ENCODE measurements around the gene FSHB. TPM values are rescaled to one million over a fixed set of nuclear protein-coding genes. Genes with fewer than 3 reads are reported as not detected.
"Not testable (repeated sequence)": the region's sequence is repeated elsewhere in the genome, so short reads cannot be mapped to it uniquely, and the experiment has no call there.

FSHB gene
- total and polyA plus RNA-seq, 9 of the 15 experiments (the other 6 are each of a cell fraction or from before 2014, with no cell fraction given) = not detected

- TF ChIP-seq, protein P1, sequence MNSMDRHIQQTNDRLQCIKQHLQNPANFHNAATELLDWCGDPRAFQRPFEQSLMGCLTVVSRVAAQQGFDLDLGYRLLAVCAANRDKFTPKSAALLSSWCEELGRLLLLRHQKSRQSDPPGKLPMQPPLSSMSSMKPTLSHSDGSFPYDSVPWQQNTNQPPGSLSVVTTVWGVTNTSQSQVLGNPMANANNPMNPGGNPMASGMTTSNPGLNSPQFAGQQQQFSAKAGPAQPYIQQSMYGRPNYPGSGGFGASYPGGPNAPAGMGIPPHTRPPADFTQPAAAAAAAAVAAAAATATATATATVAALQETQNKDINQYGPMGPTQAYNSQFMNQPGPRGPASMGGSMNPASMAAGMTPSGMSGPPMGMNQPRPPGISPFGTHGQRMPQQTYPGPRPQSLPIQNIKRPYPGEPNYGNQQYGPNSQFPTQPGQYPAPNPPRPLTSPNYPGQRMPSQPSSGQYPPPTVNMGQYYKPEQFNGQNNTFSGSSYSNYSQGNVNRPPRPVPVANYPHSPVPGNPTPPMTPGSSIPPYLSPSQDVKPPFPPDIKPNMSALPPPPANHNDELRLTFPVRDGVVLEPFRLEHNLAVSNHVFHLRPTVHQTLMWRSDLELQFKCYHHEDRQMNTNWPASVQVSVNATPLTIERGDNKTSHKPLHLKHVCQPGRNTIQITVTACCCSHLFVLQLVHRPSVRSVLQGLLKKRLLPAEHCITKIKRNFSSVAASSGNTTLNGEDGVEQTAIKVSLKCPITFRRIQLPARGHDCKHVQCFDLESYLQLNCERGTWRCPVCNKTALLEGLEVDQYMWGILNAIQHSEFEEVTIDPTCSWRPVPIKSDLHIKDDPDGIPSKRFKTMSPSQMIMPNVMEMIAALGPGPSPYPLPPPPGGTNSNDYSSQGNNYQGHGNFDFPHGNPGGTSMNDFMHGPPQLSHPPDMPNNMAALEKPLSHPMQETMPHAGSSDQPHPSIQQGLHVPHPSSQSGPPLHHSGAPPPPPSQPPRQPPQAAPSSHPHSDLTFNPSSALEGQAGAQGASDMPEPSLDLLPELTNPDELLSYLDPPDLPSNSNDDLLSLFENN (IDR thresholded peaks at IDR 0.05; ENCODE audit: low read depth in 2 of 2, low read length in 2 of 2) = no peak
- TF ChIP-seq CHD1 (IDR thresholded peaks at IDR 0.05; ENCODE audit: low read length) (no peak), ELF1 (tag; IDR thresholded peaks at IDR 0.05) (no peak), EP300 (IDR thresholded peaks at IDR 0.05; ENCODE audit: low read length) (no peak), SAFB2 (IDR thresholded peaks at IDR 0.05; ENCODE audit: borderline replicate concordance, low read depth, low read length, severe bottlenecking) (no peak), CHD4 (IDR thresholded peaks at IDR 0.05; ENCODE audit: insufficient read depth, insufficient replicate concordance, low read depth, low read length, poor library complexity, severe bottlenecking) (no peak), ZNF449 (CRISPR knock-in tag; IDR thresholded peaks at IDR 0.05) (no peak), LEF1 (IDR thresholded peaks at IDR 0.05) (no peak), DNMT1 (IDR thresholded peaks at IDR 0.05) (no peak), TEAD2 (tag; IDR thresholded peaks at IDR 0.05) (no peak), FOXA3 (CRISPR knock-in tag; conservative IDR thresholded peaks at IDR 0.05 in 1 of 2, IDR thresholded peaks at IDR 0.05 in 1 of 2) (no peak)
- TF ChIP-seq, protein P2, sequence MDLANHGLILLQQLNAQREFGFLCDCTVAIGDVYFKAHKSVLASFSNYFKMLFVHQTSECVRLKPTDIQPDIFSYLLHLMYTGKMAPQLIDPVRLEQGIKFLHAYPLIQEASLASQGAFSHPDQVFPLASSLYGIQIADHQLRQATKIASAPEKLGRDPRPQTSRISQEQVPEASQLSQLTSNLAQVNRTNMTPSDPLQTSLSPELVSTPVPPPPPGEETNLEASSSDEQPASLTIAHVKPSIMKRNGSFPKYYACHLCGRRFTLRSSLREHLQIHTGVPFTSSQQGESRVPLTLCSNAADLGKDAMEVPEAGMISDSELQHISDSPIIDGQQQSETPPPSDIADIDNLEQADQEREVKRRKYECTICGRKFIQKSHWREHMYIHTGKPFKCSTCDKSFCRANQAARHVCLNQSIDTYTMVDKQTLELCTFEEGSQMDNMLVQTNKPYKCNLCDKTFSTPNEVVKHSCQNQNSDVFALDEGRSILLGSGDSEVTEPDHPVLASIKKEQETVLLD (IDR thresholded peaks at IDR 0.05) = no peak
- TF ChIP-seq, protein P3, sequence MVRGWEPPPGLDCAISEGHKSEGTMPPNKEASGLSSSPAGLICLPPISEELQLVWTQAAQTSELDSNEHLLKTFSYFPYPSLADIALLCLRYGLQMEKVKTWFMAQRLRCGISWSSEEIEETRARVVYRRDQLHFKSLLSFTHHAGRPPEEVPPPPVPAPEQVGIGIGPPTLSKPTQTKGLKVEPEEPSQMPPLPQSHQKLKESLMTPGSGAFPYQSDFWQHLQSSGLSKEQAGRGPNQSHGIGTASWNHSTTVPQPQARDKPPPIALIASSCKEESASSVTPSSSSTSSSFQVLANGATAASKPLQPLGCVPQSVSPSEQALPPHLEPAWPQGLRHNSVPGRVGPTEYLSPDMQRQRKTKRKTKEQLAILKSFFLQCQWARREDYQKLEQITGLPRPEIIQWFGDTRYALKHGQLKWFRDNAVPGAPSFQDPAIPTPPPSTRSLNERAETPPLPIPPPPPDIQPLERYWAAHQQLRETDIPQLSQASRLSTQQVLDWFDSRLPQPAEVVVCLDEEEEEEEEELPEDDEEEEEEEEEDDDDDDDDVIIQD (CRISPR knock-in tag; IDR thresholded peaks at IDR 0.05) = no peak
These were observed 31.0 kb downstream of the FSHB start (continued) for GRCh38 chr11:30261821-30262220.

DNA sequence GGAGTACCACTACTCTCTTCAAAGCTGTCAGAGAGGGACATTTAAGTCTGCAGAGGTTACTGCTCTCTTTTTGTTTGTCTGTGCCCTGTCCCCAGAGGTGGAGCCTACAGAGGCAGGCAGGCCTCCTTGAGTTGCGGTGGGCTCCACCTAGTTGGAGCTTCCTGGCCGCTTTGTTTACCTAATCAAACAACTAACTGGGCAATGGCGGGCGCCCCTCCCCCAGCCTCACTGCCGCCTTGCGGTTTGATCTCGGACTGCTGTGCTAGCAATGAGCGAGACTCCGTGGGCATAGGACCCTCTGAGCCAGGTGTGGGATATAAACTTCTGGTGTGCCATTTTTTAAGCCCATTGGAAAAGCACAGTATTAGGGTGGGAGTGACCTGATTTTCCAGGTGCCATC is 37.8 kb downstream of the FSHB start:
- ATAC-seq; H3K4me1 ChIP-seq (replicated peaks in 1 of 2; ENCODE audit: control insufficient read depth in 2 of 2, insufficient read depth in 2 of 2, low read length in 2 of 2); H3K9me3 ChIP-seq (replicated peaks; ENCODE audit: control insufficient read depth, insufficient read depth, low read depth, low read length); H3K4me3 ChIP-seq; in situ Hi-C loops (cut with MboI); H3K79me2 ChIP-seq (ENCODE audit: control insufficient read depth, insufficient read depth, low read length); POLR2A ChIA-PET; H3K9ac ChIP-seq (ENCODE audit: insufficient read depth in 1 of 2, low read depth in 2 of 2, low read length in 2 of 2); H4K20me1 ChIP-seq (replicated peaks; ENCODE audit: control insufficient read depth, insufficient read depth, low read length); H2AFZ ChIP-seq (ENCODE audit: low read depth, low read length); H3K36me3 ChIP-seq (ENCODE audit: control insufficient read depth, insufficient read depth, low read length); FAIRE-seq; H3K27ac ChIP-seq (ENCODE audit: extremely low read depth, low read depth, low read length); H3K9me1 ChIP-seq (ENCODE audit: control insufficient read depth, insufficient read depth, low read length); CTCF ChIA-PET (ENCODE audit: low intra/inter-chr PET ratio); intact Hi-C loops (cut with micrococcal nuclease); DNase-seq (ENCODE audit: extremely low read depth in 1 of 4, low spot score in 3 of 4); H3K4me2 ChIP-seq (ENCODE audit: insufficient read depth, low read length); BruUV-seq (replicated peaks); H3K27me3 ChIP-seq (ENCODE audit: control insufficient read depth in 2 of 2, insufficient read depth in 2 of 2, low read length in 2 of 2): not testable (repeated sequence)
- WGBS (ENCODE audit: insufficient coverage, low coverage, missing lambda C conversion rate) = 3% methylated on average over 7 of the region's 9 CpGs
